Measurements from ENCODE around the gene PLPP7.

DNA sequence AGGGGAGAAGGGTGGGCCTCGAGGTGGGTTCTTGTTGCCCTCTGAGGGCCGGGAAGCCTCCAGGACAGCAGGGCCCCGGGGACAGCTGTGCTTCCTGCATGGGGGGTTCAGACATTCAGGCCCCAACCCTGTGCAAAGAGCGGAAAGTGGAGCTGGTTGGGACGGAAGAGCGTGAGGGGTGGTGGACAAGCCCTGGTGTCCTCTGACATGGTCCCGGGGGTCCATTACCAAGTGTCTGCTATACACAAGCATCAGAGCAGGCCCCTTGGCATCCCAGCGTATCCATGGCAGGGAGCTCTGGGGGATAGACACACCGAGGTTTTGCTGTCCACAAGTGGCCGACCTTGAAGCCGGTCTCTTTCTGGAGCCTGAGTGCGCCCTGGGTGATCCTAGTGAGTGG is 9.3 kb downstream of the PLPP7 start:
- TF ChIP-seq, protein P1, sequence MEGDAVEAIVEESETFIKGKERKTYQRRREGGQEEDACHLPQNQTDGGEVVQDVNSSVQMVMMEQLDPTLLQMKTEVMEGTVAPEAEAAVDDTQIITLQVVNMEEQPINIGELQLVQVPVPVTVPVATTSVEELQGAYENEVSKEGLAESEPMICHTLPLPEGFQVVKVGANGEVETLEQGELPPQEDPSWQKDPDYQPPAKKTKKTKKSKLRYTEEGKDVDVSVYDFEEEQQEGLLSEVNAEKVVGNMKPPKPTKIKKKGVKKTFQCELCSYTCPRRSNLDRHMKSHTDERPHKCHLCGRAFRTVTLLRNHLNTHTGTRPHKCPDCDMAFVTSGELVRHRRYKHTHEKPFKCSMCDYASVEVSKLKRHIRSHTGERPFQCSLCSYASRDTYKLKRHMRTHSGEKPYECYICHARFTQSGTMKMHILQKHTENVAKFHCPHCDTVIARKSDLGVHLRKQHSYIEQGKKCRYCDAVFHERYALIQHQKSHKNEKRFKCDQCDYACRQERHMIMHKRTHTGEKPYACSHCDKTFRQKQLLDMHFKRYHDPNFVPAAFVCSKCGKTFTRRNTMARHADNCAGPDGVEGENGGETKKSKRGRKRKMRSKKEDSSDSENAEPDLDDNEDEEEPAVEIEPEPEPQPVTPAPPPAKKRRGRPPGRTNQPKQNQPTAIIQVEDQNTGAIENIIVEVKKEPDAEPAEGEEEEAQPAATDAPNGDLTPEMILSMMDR (IDR thresholded peaks at IDR 0.05; ENCODE audit: poor library complexity, severe bottlenecking) = no peak
- no peak for TF ChIP-seq TAF1 (IDR thresholded peaks at IDR 0.05; ENCODE audit: low read depth)
- no peak for TF ChIP-seq RAD21 (conservative IDR thresholded peaks at IDR 0.05)
- TF ChIP-seq, protein P2, sequence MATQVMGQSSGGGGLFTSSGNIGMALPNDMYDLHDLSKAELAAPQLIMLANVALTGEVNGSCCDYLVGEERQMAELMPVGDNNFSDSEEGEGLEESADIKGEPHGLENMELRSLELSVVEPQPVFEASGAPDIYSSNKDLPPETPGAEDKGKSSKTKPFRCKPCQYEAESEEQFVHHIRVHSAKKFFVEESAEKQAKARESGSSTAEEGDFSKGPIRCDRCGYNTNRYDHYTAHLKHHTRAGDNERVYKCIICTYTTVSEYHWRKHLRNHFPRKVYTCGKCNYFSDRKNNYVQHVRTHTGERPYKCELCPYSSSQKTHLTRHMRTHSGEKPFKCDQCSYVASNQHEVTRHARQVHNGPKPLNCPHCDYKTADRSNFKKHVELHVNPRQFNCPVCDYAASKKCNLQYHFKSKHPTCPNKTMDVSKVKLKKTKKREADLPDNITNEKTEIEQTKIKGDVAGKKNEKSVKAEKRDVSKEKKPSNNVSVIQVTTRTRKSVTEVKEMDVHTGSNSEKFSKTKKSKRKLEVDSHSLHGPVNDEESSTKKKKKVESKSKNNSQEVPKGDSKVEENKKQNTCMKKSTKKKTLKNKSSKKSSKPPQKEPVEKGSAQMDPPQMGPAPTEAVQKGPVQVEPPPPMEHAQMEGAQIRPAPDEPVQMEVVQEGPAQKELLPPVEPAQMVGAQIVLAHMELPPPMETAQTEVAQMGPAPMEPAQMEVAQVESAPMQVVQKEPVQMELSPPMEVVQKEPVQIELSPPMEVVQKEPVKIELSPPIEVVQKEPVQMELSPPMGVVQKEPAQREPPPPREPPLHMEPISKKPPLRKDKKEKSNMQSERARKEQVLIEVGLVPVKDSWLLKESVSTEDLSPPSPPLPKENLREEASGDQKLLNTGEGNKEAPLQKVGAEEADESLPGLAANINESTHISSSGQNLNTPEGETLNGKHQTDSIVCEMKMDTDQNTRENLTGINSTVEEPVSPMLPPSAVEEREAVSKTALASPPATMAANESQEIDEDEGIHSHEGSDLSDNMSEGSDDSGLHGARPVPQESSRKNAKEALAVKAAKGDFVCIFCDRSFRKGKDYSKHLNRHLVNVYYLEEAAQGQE (IDR thresholded peaks at IDR 0.05; ENCODE audit: borderline replicate concordance) = no peak
- TF ChIP-seq EP300 (conservative IDR thresholded peaks at IDR 0.05; ENCODE audit: poor library complexity, severe bottlenecking) = no peak
- TF ChIP-seq POLR2AphosphoS5 (IDR thresholded peaks at IDR 0.05) = no peak
- TF ChIP-seq MXI1 (conservative IDR thresholded peaks at IDR 0.05; ENCODE audit: poor library complexity, severe bottlenecking) = no peak
- TF ChIP-seq EZH2 (IDR thresholded peaks at IDR 0.05; ENCODE audit: borderline replicate concordance, insufficient read depth, low read length, poor library complexity, severe bottlenecking) = no peak
- TF ChIP-seq SMC3 (conservative IDR thresholded peaks at IDR 0.05; ENCODE audit: poor library complexity) = no peak
